IgD-negative memory B cell (primary cell): ENCODE data around the gene OR51M1. TPM values are rescaled to one million over a fixed set of nuclear protein-coding genes. Genes with fewer than 3 reads are reported as not detected.
"Not testable (repeated sequence)": the region's sequence is repeated elsewhere in the genome, so short reads cannot be mapped to it uniquely, and the experiment has no call there.

Experiments
- H3K27ac Mint-ChIP-seq, 3 donors: one replicate each; pipeline ENCODE4 v1.8.0; 2020 to 2022; ENCODE audit warnings: mild to moderate bottlenecking in 3 of 3, mixed read lengths in 3 of 3, moderate library complexity in 1 of 3
- H3K27me3 Mint-ChIP-seq: one replicate; pipeline ENCODE4 v1.8.0; 2021; ENCODE audit warnings: mixed read lengths
- H3K36me3 Mint-ChIP-seq: one replicate; pipeline ENCODE4 v1.8.0; 2020; ENCODE audit warnings: mild to moderate bottlenecking, mixed read lengths
- H3K4me1 Mint-ChIP-seq, 3 donors: one replicate each; pipeline ENCODE4 v1.8.0; 2020 to 2022; ENCODE audit warnings: mixed read lengths in 3 of 3, mild to moderate bottlenecking in 1 of 3
- H3K4me3 Mint-ChIP-seq, 4 donors: one replicate each; pipeline ENCODE4 v1.8.0; 2020 to 2022; ENCODE audit warnings: mild to moderate bottlenecking in 4 of 4, mixed read lengths in 4 of 4, moderate library complexity in 3 of 4
- H3K9me3 Mint-ChIP-seq, 3 donors: one replicate each; pipeline ENCODE4 v1.8.0; 2020 to 2021; ENCODE audit warnings: mixed read lengths in 3 of 3, mild to moderate bottlenecking in 1 of 3
- polyA plus RNA-seq: library from polyadenylated mRNA; unstranded; fragments of 300-500 nt; fragmentation: Illumina TruSeq; gene quantifications from one replicate; pipeline ENCODE4 v1.2.3, GENCODE V29; 2021

Gene OR51M1
- polyA plus RNA-seq, 1 donor from 2014 or later = not detected

GRCh38 chr11:5366365-5366764, 17.2 kb upstream of the OR51M1 start:
- H3K9me3 Mint-ChIP-seq, H3K27ac Mint-ChIP-seq, H3K27me3 Mint-ChIP-seq, H3K36me3 Mint-ChIP-seq, H3K4me3 Mint-ChIP-seq, H3K4me1 Mint-ChIP-seq: not testable (repeated sequence)

GRCh38 chr11:5366856-5367255, 16.8 kb upstream of the OR51M1 start:
- Mint-ChIP-seq H3K27me3 (no peaks in the 10 kb centered on the region), H3K27ac (no peak overlapping the region), H3K36me3 (no peaks in the 10 kb centered on the region), H3K4me3 (no peak overlapping the region), H3K4me1 (no peaks in the 10 kb centered on the region), H3K9me3 (no peaks in the 10 kb centered on the region)

DNA sequence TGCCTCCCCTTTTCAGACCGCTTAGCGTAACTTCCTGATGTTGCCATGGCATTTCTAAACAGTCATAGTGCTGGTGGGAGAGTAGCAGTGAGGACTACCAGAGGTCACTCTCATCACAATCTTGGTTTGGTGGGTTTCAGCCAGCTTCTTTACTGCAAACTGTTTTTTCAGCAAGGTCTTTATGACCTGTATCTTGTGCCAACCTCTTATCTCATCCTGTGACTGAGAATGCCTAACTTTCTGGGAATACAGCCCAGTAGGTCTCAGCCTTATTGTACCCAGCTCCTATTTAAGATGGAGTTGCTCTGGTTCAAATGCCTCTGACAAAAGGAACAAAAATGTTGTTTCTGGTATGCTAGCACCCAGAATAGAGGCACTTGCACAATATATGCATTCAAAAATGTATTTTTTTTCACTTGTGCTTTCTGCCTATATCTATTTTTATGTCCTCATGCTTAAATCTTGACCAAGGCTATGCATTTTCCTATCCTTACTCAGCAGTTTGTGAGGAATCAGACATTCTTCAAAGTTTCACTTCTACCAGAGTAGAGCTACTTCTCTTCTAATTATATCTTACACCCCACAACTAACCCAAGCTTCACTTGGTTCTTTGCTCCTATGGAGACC, 16.1 kb upstream of the OR51M1 start:
- no peaks in the 10 kb centered on the region for H3K4me1 Mint-ChIP-seq
- no peaks in the 10 kb centered on the region for H3K36me3 Mint-ChIP-seq
- H3K9me3 Mint-ChIP-seq = no peaks in the 10 kb centered on the region
- H3K27me3 Mint-ChIP-seq = no peaks in the 10 kb centered on the region
- H3K27ac Mint-ChIP-seq = no peak overlapping the region
- no peak overlapping the region for H3K4me3 Mint-ChIP-seq

DNA sequence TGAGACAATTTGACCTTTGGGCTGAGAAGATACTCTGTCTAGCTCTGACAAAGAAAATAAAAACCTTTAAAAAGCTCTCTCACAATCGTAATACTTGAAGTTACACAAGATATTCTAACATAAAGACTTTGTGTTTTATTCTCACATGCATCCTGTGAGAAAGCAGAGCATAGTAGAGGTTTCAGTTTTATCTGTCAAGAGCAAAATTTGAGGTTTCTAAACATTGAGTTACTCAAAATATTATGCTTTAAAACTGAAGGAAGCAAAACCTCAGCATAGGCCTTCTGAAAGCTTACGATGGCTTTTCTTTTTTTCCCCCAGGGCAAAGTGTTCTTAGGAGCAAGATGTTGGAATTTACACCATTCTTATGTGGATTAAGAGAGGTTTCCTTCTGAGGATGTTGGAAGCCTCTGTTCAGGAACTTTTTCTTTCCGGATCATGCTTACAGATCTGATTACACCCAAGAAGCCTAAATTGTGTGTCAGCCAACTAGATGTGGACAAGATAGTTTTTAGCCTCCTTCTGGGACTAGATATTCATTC, 15.0 kb upstream of the OR51M1 start:
- no peaks in the 10 kb centered on the region for H3K27me3 Mint-ChIP-seq
- no peak overlapping the region for H3K27ac Mint-ChIP-seq
- H3K4me1 Mint-ChIP-seq = no peaks in the 10 kb centered on the region
- H3K9me3 Mint-ChIP-seq = no peaks in the 10 kb centered on the region
- H3K4me3 Mint-ChIP-seq = no peak overlapping the region
- H3K36me3 Mint-ChIP-seq = no peaks in the 10 kb centered on the region

- Mint-ChIP-seq H3K9me3 (no peaks in the 10 kb centered on the region), H3K27me3 (no peaks in the 10 kb centered on the region), H3K4me3 (no peak overlapping the region), H3K4me1 (no peaks in the 10 kb centered on the region), H3K27ac (no peak overlapping the region), H3K36me3 (no peaks in the 10 kb centered on the region)
Measured at GRCh38 chr11:5369789-5370188, 13.8 kb upstream of the OR51M1 start.

- Mint-ChIP-seq H3K27ac (no peak overlapping the region), H3K27me3 (peaks cover 2% of the 10 kb centered on the region), H3K4me3 (no peak overlapping the region), H3K4me1 (no peaks in the 10 kb centered on the region), H3K36me3 (no peaks in the 10 kb centered on the region), H3K9me3 (no peaks in the 10 kb centered on the region)
Measured at GRCh38 chr11:5380740-5381342, 2.8 kb upstream of the OR51M1 start.

DNA sequence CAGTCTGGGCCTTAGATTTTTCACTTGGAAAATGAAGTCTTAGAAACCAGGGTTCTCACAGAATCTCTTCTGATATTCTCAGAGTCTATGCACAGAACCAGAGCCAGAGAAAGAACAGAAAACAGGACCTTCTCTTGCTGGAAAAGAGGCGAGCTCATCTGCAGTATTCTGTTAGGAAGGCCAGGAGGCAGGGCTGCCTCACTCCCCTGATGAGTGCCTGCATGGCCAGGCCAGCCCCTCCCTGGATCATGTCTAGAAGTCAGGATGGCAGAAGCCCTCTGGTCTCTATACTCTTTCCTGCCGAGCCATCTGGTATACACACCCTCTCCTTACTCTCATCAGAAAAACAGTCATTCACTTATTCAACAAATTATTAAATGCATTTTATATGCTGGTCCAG, 723 bp downstream of the OR51M1 start:
- no peaks in the 10 kb centered on the region for H3K4me1 Mint-ChIP-seq
- peak overlapping the region in 1 of 3 donors; percentile 18 for H3K27ac Mint-ChIP-seq
- peaks cover 2% of the 10 kb centered on the region for H3K27me3 Mint-ChIP-seq
- H3K9me3 Mint-ChIP-seq = no peaks in the 10 kb centered on the region
- no peaks in the 10 kb centered on the region for H3K36me3 Mint-ChIP-seq
- H3K4me3 Mint-ChIP-seq = no peak overlapping the region

- Mint-ChIP-seq H3K4me3 (no peak overlapping the region), H3K27me3 (peaks cover 1% of the 10 kb centered on the region), H3K9me3 (peaks cover 0 to 3% (median 0%) of the 10 kb centered on the region in 3 donors), H3K36me3 (no peaks in the 10 kb centered on the region), H3K27ac (no peak overlapping the region), H3K4me1 (no peaks in the 10 kb centered on the region)
Measured at GRCh38 chr11:5390210-5390609, 6.6 kb downstream of the OR51M1 start.

- peaks cover 1% of the 10 kb centered on the region for H3K27me3 Mint-ChIP-seq
- H3K4me1 Mint-ChIP-seq = no peaks in the 10 kb centered on the region
- no peaks in the 10 kb centered on the region for H3K36me3 Mint-ChIP-seq
- H3K4me3 Mint-ChIP-seq = no peak overlapping the region
- no peak overlapping the region for H3K27ac Mint-ChIP-seq
- peaks cover 0 to 6% (median 0%) of the 10 kb centered on the region in 3 donors for H3K9me3 Mint-ChIP-seq
Measured at GRCh38 chr11:5394091-5394490, 10.5 kb downstream of the OR51M1 start.

DNA sequence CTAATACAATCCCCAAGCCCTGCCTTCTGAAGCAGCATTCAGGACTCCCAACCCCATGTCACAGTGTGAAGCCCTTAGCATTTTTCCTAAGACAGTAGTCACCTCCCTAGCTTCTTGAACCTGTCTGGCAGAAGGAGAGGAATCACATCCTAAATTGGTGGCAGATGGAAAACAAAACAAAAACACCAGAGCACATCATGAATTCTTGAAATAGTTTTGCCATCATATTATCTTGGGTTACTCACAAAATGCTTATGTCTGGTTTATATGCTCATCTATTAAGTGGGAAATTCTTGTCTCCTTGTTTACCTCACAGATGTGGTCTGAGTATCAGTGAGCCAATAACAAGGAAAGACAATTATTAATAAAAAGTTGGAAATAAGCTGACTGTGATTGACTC, 15.3 kb downstream of the OR51M1 start:
- Mint-ChIP-seq H3K4me3 (no peak overlapping the region), H3K27me3 (peaks cover 1% of the 10 kb centered on the region), H3K36me3 (no peaks in the 10 kb centered on the region), H3K27ac (no peak overlapping the region), H3K9me3 (peaks cover 0 to 8% (median 1%) of the 10 kb centered on the region in 3 donors), H3K4me1 (no peaks in the 10 kb centered on the region)

DNA sequence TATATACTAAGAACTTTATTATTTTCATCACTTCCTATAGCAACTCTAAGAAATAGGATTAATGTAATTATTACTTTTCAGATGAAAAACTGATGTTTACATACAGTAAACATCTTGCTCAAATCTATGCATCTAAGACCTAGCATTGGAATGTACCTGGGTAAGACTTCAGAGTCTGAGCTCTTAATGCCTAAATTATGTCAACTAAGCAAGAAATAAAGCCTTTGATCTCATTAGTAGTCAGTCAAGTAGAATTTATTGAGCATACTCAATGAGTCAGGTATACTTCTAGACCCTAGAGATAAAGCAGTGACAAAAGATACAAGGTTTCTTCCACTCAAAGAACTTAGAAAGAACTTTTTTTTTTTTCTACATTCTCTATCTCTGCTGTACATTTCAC, 21.6 kb downstream of the OR51M1 start:
- Mint-ChIP-seq H3K36me3 (no peaks in the 10 kb centered on the region), H3K9me3 (no peaks in the 10 kb centered on the region), H3K4me1 (no peaks in the 10 kb centered on the region), H3K27ac (no peak overlapping the region), H3K27me3 (peaks cover 5% of the 10 kb centered on the region), H3K4me3 (no peak overlapping the region)

- H3K9me3 Mint-ChIP-seq = no peaks in the 10 kb centered on the region
- no peak overlapping the region for H3K4me3 Mint-ChIP-seq
- H3K27ac Mint-ChIP-seq = no peak overlapping the region
Measured at GRCh38 chr11:5420993-5421392, 37.4 kb downstream of the OR51M1 start.

GRCh38 chr11:5421811-5422210, 38.2 kb downstream of the OR51M1 start, which contains the start of gene OR51Q1:
TSS of gene OR51Q1 (plus strand) at chr11:5422111. CDS start at chr11:5422201, 90 bp downstream.
- H3K4me3 Mint-ChIP-seq = no peak within 1 kb of the TSS
- H3K4me1 Mint-ChIP-seq = no peaks in the 10 kb centered on the region
- H3K36me3 Mint-ChIP-seq = no peaks in the 10 kb centered on the region
- H3K27ac Mint-ChIP-seq = no peak within 1 kb of the TSS
- H3K27me3 Mint-ChIP-seq = peaks cover 11% of the 10 kb centered on the region
- no peaks in the 10 kb centered on the region for H3K9me3 Mint-ChIP-seq

More at GRCh38 chr11:5420993-5421392, 37.4 kb downstream of the OR51M1 start:
- Mint-ChIP-seq H3K27me3 (peaks cover 10% of the 10 kb centered on the region), H3K4me1 (no peaks in the 10 kb centered on the region), H3K36me3 (no peaks in the 10 kb centered on the region)

DNA sequence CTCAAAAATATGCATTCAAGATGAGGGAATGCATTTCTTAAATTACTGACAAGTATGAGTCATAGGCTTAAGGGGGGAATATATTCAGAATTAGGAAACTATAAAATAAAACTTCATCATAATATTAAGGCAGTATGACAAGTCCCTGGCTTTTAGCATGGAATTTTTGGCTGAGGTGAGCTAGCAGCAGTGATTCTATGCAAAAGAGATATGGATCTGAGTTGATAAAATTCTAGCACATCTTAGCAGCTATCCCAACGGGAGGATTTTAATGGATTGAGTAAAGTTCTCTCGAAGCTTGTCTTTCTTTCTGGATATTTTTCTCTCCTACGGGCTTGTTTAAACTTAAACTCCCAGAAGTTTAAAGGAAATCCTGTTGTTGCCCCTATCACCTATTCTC, 39.5 kb downstream of the OR51M1 start:
- no peaks in the 10 kb centered on the region for H3K4me1 Mint-ChIP-seq
- peaks cover 13% of the 10 kb centered on the region for H3K27me3 Mint-ChIP-seq
- no peak overlapping the region for H3K4me3 Mint-ChIP-seq
- H3K36me3 Mint-ChIP-seq = no peaks in the 10 kb centered on the region
- no peaks in the 10 kb centered on the region for H3K9me3 Mint-ChIP-seq
- no peak overlapping the region for H3K27ac Mint-ChIP-seq

DNA sequence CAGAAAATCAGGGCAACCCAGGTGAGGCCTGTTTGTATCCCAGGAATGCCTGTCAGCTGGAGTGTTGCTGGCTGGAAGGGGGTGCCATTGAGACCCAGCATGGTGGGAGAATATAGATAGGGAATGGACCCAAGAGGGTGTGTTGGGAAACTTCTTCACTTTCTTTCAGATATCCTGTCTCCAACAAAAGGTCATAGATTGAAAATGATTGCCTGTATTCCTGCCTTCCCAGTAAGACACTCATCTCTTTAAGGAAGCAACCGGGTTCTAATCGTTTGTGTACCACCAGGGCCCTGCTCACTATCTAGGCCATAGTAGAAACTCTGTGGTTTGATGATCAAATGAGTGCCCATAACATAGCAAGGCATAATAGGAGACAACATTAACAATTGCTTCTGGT, 57.8 kb downstream of the OR51M1 start, which contains the start of gene OR51I1:
OR51I1 (minus strand) TSS at position 101 of the 400 bp plus-strand sequence; CDS start at position 101, 0 bp downstream.
- Mint-ChIP-seq H3K4me3 (no peak within 1 kb of the TSS), H3K27me3 (no peaks in the 10 kb centered on the region)

More for the DNA sequence above, 57.8 kb downstream of the OR51M1 start, which contains the start of gene OR51I1:
- no peak within 1 kb of the TSS for H3K27ac Mint-ChIP-seq
- no peaks in the 10 kb centered on the region for H3K9me3 Mint-ChIP-seq
- no peaks in the 10 kb centered on the region for H3K36me3 Mint-ChIP-seq
- H3K4me1 Mint-ChIP-seq = no peaks in the 10 kb centered on the region
